HCT116 (cell line): ENCODE measurements around the gene TRIM60. TPM values are rescaled to one million over a fixed set of nuclear protein-coding genes. Genes with fewer than 3 reads are reported as not detected.
A peak's percentile ranks its signal among the peaks of the same experiment; 100 is the strongest.
"Not testable (repeated sequence)": the region's sequence is repeated elsewhere in the genome, so short reads cannot be mapped to it uniquely, and the experiment has no call there.

Experiments
- ATAC-seq: fragments of 200-7000 bp; cut with Tn5 transposase; 2 replicates; pipeline ENCODE4 v1.9.1; 2020; ENCODE audit warnings: mild to moderate bottlenecking, moderate library complexity
- BruUV-seq: library from RNA; stranded (reverse); fragments of 400-500 nt; replicated peaks from 2 replicates; lab custom pipeline; 2021; lab: Mats Ljungman, UMichigan
- CTCF ChIA-PET: fragments of 300-600 bp; sonication (Branson Sonifier 250); formaldehyde crosslinking; loops from one replicate; lab custom pipeline; 2021; ENCODE audit warnings: antibody characterized with exemption; lab: Charles Lee
- POLR2A ChIA-PET: fragments of 300-600, 350-600 bp; sonication (Branson Sonifier 250); formaldehyde crosslinking; loops from one replicate; lab custom pipeline; 2021; ENCODE audit warnings: antibody characterized with exemption; lab: Charles Lee
- RAD21 ChIA-PET, 2 experiments: fragments of 300-600 bp; sonication (Branson Sonifier 250); formaldehyde crosslinking; loops; one replicate each; lab custom pipeline; 2023; ENCODE audit warnings: low total read pairs in 2 of 2; ENCODE audit not compliant: uncharacterized antibody in 2 of 2, unreplicated experiment in 2 of 2, low non-redundant PET in 1 of 2; lab: Charles Lee
- DNase-seq: peaks from one replicate; pipeline ENCODE4 v3.0.0-alpha.2; 2010; ENCODE audit warnings: low read depth, low spot score
- H2AFZ ChIP-seq: fragments of 200-600 bp; shearing (Covaris generic), sonication (generic); 2 replicates; pipeline ENCODE4 v1.6.1; 2017; ENCODE audit warnings: low read depth, mixed run types, mixed read lengths, antibody characterized with exemption, low read length; ENCODE audit not compliant: poor library complexity, severe bottlenecking
- H3K27ac ChIP-seq: 2 replicates; pipeline ENCODE4 v1.5.1; 2012; ENCODE audit warnings: low read depth, low read length
- H3K27me3 ChIP-seq: fragments of 200-600 bp; sonication (generic); 2 replicates; pipeline ENCODE4 v1.6.1; 2016; ENCODE audit warnings: mixed run types, low read length, mixed read lengths; ENCODE audit not compliant: insufficient read depth
- H3K36me3 ChIP-seq, 2 experiments: fragments of 200-500 bp in 1 of 2; fragments of 200-600 bp in 1 of 2; sonication (Bioruptor generic) in 1 of 2; sonication (generic) in 1 of 2; 2 replicates each; pipeline versions ENCODE4 v1.5.1 to v1.6.1; 2014 to 2016; ENCODE audit warnings: low read length in 2 of 2, inconsistent platforms in 1 of 2, mixed read lengths in 1 of 2, mixed run types in 1 of 2; ENCODE audit not compliant: insufficient read depth in 2 of 2, control insufficient read depth in 1 of 2
- H3K4me1 ChIP-seq, 2 experiments: fragments of 200-600 bp in 1 of 2; sonication (generic) in 1 of 2; 2 replicates each; pipeline versions ENCODE4 v1.5.1 to v1.6.1; 2012 to 2017; ENCODE audit warnings: low read length in 2 of 2, inconsistent platforms in 1 of 2, mild to moderate bottlenecking in 1 of 2, mixed read lengths in 1 of 2, mixed run types in 1 of 2, moderate library complexity in 1 of 2; ENCODE audit not compliant: insufficient read depth in 2 of 2, control insufficient read depth in 1 of 2
- H3K4me2 ChIP-seq: fragments of 200-600 bp; sonication (generic); 2 replicates; pipeline ENCODE4 v1.6.1; 2017; ENCODE audit warnings: mixed run types, low read length, mixed read lengths
- H3K4me3 ChIP-seq, 2 experiments: fragments of 200-600 bp in 1 of 2; sonication (generic) in 1 of 2; replicated peaks in 1 of 2; 2 replicates each; pipeline ENCODE4 v1.5.1; 2011 to 2016; ENCODE audit warnings: low read length in 2 of 2, control low read depth in 1 of 2, low read depth in 1 of 2, mild to moderate bottlenecking in 1 of 2, mixed read lengths in 1 of 2, mixed run types in 1 of 2
- H3K79me2 ChIP-seq: fragments of 200-600 bp; sonication (generic); 2 replicates; pipeline ENCODE4 v1.6.1; 2017; ENCODE audit warnings: mild to moderate bottlenecking, mixed run types, low read length, moderate library complexity, mixed read lengths; ENCODE audit not compliant: insufficient read depth
- H3K9ac ChIP-seq: fragments of 200-600 bp; sonication (generic); 2 replicates; pipeline ENCODE4 v1.6.1; 2016; ENCODE audit warnings: low read length, mixed read lengths
- H3K9me2 ChIP-seq: fragments of 200-600 bp; sonication (generic), shearing (Covaris generic); 2 replicates; pipeline ENCODE4 v1.6.1; 2017; ENCODE audit warnings: mixed run types, mild to moderate bottlenecking, moderate library complexity; ENCODE audit not compliant: insufficient read depth
- H3K9me3 ChIP-seq, 2 experiments: fragments of 200-500 bp in 1 of 2; fragments of 200-600 bp in 1 of 2; sonication (Bioruptor generic) in 1 of 2; sonication (generic) in 1 of 2; 2 replicates each; pipeline ENCODE4 v1.6.1; 2014 to 2017; ENCODE audit warnings: low read length in 2 of 2, mixed read lengths in 2 of 2, inconsistent platforms in 1 of 2, low read depth in 1 of 2, mild to moderate bottlenecking in 1 of 2, mixed run types in 1 of 2, moderate library complexity in 1 of 2; ENCODE audit not compliant: control insufficient read depth in 1 of 2, insufficient read depth in 1 of 2
- H4K20me1 ChIP-seq: fragments of 200-600 bp; sonication (generic), shearing (Covaris generic); 2 replicates; pipeline ENCODE4 v1.6.1; 2017; ENCODE audit warnings: mixed run types, mild to moderate bottlenecking, moderate library complexity; ENCODE audit not compliant: insufficient read depth
- ATF3 ChIP-seq: IDR thresholded peaks from 2 replicates; pipeline ENCODE4 v1.6.1; 2012
- CBX3 ChIP-seq: IDR thresholded peaks from 2 replicates; pipeline ENCODE4 v1.6.1; 2012; ENCODE audit warnings: low read depth
- EZH2phosphoT487 ChIP-seq: fragments of 200-600 bp; IDR thresholded peaks from 2 replicates; pipeline ENCODE4 v1.6.1; 2018; ENCODE audit warnings: antibody characterized with exemption, borderline replicate concordance
- JUND ChIP-seq: IDR thresholded peaks from 2 replicates; pipeline ENCODE4 v1.6.1; 2012
- POLR2A ChIP-seq: IDR thresholded peaks from 2 replicates; pipeline ENCODE4 v1.7.0; 2011; ENCODE audit warnings: borderline replicate concordance; ENCODE audit not compliant: insufficient read depth, insufficient read length; ENCODE audit errors: extremely low read depth
- POLR2AphosphoS5 ChIP-seq: IDR thresholded peaks from 2 replicates; pipeline ENCODE4 v1.6.1; 2011; ENCODE audit warnings: mild to moderate bottlenecking, low read depth, low read length, moderate library complexity
- RAD21 ChIP-seq: IDR thresholded peaks from 2 replicates; pipeline ENCODE4 v1.6.1; 2012; ENCODE audit warnings: low read depth, mild to moderate bottlenecking
- SP1 ChIP-seq: IDR thresholded peaks from 2 replicates; pipeline ENCODE4 v1.6.1; 2012; ENCODE audit warnings: low read depth
- SRF ChIP-seq: IDR thresholded peaks from 2 replicates; pipeline ENCODE4 v1.6.1; 2012; ENCODE audit warnings: low read depth
- TCF7L2 ChIP-seq: IDR thresholded peaks from 2 replicates; pipeline ENCODE4 v1.7.0; 2011; ENCODE audit warnings: borderline replicate concordance, inconsistent platforms; ENCODE audit not compliant: insufficient read depth, insufficient read length; ENCODE audit errors: extremely low read depth
- ZFX ChIP-seq: fragments of 450-650 bp; IDR thresholded peaks from 2 replicates; pipeline ENCODE4 v1.6.1; 2017
- intact Hi-C: fragments of 100-400 bp; cut with micrococcal nuclease; formaldehyde crosslinking; loops from 2 replicates; pipeline ENCODE4 v1.10.0; 2022
- total RNA-seq: library from RNA; stranded (reverse); gene quantifications from one replicate; pipeline ENCODE4 v1.2.1, GENCODE V29; 2021; ENCODE audit not compliant: unreplicated experiment
- TF ChIP-seq, protein P1 (sequence below), 3 experiments: fragments of 200-600 bp in 1 of 3; sonication (generic) in 1 of 3; IDR thresholded peaks in 2 of 3; conservative IDR thresholded peaks in 1 of 3; 2 replicates each; pipeline ENCODE4 v1.5.1; 2012 to 2017; ENCODE audit warnings: low read depth in 2 of 3, low read length in 2 of 3, antibody characterized with exemption in 1 of 3, borderline replicate concordance in 1 of 3, control low read depth in 1 of 3, mild to moderate bottlenecking in 1 of 3, mixed read lengths in 1 of 3, mixed run types in 1 of 3, moderate library complexity in 1 of 3; ENCODE audit not compliant: insufficient read depth in 1 of 3
- TF ChIP-seq, protein P2 (sequence below): IDR thresholded peaks from 2 replicates; pipeline ENCODE4 v1.6.1; 2012

TRIM60 gene
- total RNA-seq, 1 experiment from 2014 or later: not detected

GRCh38 chr4:165060938-165061337 is 29.1 kb downstream of the TRIM60 start:
- Histone ChIP-seq H4K20me1 (no peaks in the 10 kb centered on the region), H3K9me3 (no peaks in the 10 kb centered on the region), H3K27ac (no peak overlapping the region), H3K36me3 (no peaks in the 10 kb centered on the region), H3K9ac (no peak overlapping the region), H3K4me2 (no peak overlapping the region), H3K4me1 (no peaks in the 10 kb centered on the region), H2AFZ (no peak overlapping the region), H3K4me3 (no peak overlapping the region), H3K9me2 (no peaks in the 10 kb centered on the region), H3K27me3 (no peaks in the 10 kb centered on the region), H3K79me2 (no peaks in the 10 kb centered on the region)
- CTCF ChIA-PET: interaction anchor here (1.0 kb wide), 1 partner anchor 36 kb away, joined by 3 read pairs; no protein-coding TSS in a partner anchor
- intact Hi-C loops: no loop called here
- RAD21 ChIA-PET: no interaction called here
- ATAC-seq (peak; percentile 52; the same call in 1 of the 2 replicates), DNase-seq (no peak)
- BruUV-seq: no TSS peak
- POLR2A ChIA-PET: no interaction called here
- no peak for TF ChIP-seq JUND
- TF ChIP-seq POLR2A: no peak
- no peak for TF ChIP-seq CBX3
- TF ChIP-seq ZFX: no peak
- peak; percentile 32 for TF ChIP-seq RAD21
- TF ChIP-seq, protein P1, sequence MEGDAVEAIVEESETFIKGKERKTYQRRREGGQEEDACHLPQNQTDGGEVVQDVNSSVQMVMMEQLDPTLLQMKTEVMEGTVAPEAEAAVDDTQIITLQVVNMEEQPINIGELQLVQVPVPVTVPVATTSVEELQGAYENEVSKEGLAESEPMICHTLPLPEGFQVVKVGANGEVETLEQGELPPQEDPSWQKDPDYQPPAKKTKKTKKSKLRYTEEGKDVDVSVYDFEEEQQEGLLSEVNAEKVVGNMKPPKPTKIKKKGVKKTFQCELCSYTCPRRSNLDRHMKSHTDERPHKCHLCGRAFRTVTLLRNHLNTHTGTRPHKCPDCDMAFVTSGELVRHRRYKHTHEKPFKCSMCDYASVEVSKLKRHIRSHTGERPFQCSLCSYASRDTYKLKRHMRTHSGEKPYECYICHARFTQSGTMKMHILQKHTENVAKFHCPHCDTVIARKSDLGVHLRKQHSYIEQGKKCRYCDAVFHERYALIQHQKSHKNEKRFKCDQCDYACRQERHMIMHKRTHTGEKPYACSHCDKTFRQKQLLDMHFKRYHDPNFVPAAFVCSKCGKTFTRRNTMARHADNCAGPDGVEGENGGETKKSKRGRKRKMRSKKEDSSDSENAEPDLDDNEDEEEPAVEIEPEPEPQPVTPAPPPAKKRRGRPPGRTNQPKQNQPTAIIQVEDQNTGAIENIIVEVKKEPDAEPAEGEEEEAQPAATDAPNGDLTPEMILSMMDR (IDR thresholded peaks at IDR 0.05 in 2 of 3, conservative IDR thresholded peaks at IDR 0.05 in 1 of 3; ENCODE audit: borderline replicate concordance in 1 of 3, insufficient read depth in 1 of 3, low read depth in 2 of 3, low read length in 2 of 3): peak in 2 of 3 experiments; percentile 49 to 52; a peak in 4 of 6 replicates

- no peak overlapping the region for H3K4me3 ChIP-seq
- no peak overlapping the region for H2AFZ ChIP-seq
- H4K20me1 ChIP-seq: no peaks in the 10 kb centered on the region
- DNase-seq (no peak), ATAC-seq (no peak)
- POLR2A ChIA-PET: no interaction called here
- CTCF ChIA-PET: no interaction called here
- H3K4me1 ChIP-seq: no peaks in the 10 kb centered on the region
- H3K27ac ChIP-seq: no peak overlapping the region
- intact Hi-C loops: no loop called here
- BruUV-seq: no TSS peak
- H3K4me2 ChIP-seq: no peak overlapping the region
- no peaks in the 10 kb centered on the region for H3K9me3 ChIP-seq
- no peaks in the 10 kb centered on the region for H3K27me3 ChIP-seq
- no peaks in the 10 kb centered on the region for H3K79me2 ChIP-seq
- RAD21 ChIA-PET: no interaction called here
- no peak overlapping the region for H3K9ac ChIP-seq
- no peaks in the 10 kb centered on the region for H3K9me2 ChIP-seq
- no peak for TF ChIP-seq SP1
- no peak for TF ChIP-seq ZFX
- no peak for TF ChIP-seq TCF7L2
- no peak for TF ChIP-seq SRF
- no peak for TF ChIP-seq POLR2AphosphoS5
- TF ChIP-seq JUND: no peak
- no peak for TF ChIP-seq ATF3
- TF ChIP-seq, protein P2, sequence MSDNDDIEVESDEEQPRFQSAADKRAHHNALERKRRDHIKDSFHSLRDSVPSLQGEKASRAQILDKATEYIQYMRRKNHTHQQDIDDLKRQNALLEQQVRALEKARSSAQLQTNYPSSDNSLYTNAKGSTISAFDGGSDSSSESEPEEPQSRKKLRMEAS: no peak
- TF ChIP-seq EZH2phosphoT487: no peak
- no peaks in the 10 kb centered on the region for H3K36me3 ChIP-seq
Observed at GRCh38 chr4:165070560-165070959, 38.8 kb downstream of the TRIM60 start.

- H3K79me2 ChIP-seq, H3K4me2 ChIP-seq, H3K4me3 ChIP-seq, ATAC-seq, H3K36me3 ChIP-seq, H3K9me2 ChIP-seq, H3K9me3 ChIP-seq, POLR2A ChIA-PET, DNase-seq, BruUV-seq, RAD21 ChIA-PET, CTCF ChIA-PET, H3K4me1 ChIP-seq, H3K27me3 ChIP-seq, H3K27ac ChIP-seq, H4K20me1 ChIP-seq, H3K9ac ChIP-seq, H2AFZ ChIP-seq, intact Hi-C loops: not testable (repeated sequence)
Observed at GRCh38 chr4:165073346-165073745, 41.5 kb downstream of the TRIM60 start.
